ENCODE measurements around the gene DMRTB1. TPM values are rescaled to one million over a fixed set of nuclear protein-coding genes. Genes with fewer than 3 reads are reported as not detected.

DMRTB1 gene
- not detected in 2 replicates for total RNA-seq (2021)
- Bru-seq, nascent RNA: not detected
- not detected for BruChase-seq, experiment 1, labeled RNA remaining after a 2-hour chase
- BruChase-seq, experiment 2, labeled RNA remaining after a 6-hour chase: not detected
- long read RNA-seq: 0 reads

- DNase-seq (ENCODE audit: low spot score): no peak
- TF ChIP-seq CTCF (conservative IDR thresholded peaks at IDR 0.05; ENCODE audit: low read depth, low read length) (no peak), EZH2 (IDR thresholded peaks at IDR 0.05; ENCODE audit: borderline replicate concordance, low read depth, low read length, poor library complexity, severe bottlenecking) (no peak)
Observed at GRCh38 chr1:53459321-53460175, at the start of gene DMRTB1. Gene DMRTB1 (plus strand): TSS chr1:53459399. CDS start chr1:53459454, 55 bp downstream.

GRCh38 chr1:53409695-53410094 is 49.5 kb upstream of the DMRTB1 start:
- no peak overlapping the region for H3K4me3 ChIP-seq (ENCODE audit: low read depth, low read length, poor library complexity, severe bottlenecking)
- no peaks in the 10 kb centered on the region for H3K9me3 ChIP-seq (ENCODE audit: low read depth, low read length, poor library complexity, severe bottlenecking)
- ChIA-PET POLR2A (ENCODE audit: low non-redundant PET) (no interaction called here), CTCF (no interaction called here)
- no peak overlapping the region for H3K27ac ChIP-seq (ENCODE audit: low read depth, low read length, poor library complexity, severe bottlenecking)
- TF ChIP-seq CTCF (conservative IDR thresholded peaks at IDR 0.05; ENCODE audit: low read depth, low read length): no peak
- TF ChIP-seq EZH2 (IDR thresholded peaks at IDR 0.05; ENCODE audit: borderline replicate concordance, low read depth, low read length, poor library complexity, severe bottlenecking): no peak
- intact Hi-C loops (cut with micrococcal nuclease; ENCODE audit: unreplicated experiment): no loop called here
- BruUV-seq (replicated peaks): no TSS peak
- H3K27me3 ChIP-seq (replicated peaks; ENCODE audit: insufficient read depth, low read depth, low read length, poor library complexity): peaks cover 21% of the 10 kb centered on the region
- peaks cover 32% of the 10 kb centered on the region for H3K4me1 ChIP-seq (ENCODE audit: insufficient read depth, low read length, poor library complexity, severe bottlenecking)
- no peaks in the 10 kb centered on the region for H3K36me3 ChIP-seq (ENCODE audit: insufficient read depth, low read length, poor library complexity, severe bottlenecking)
- no peak for DNase-seq (ENCODE audit: low spot score)

More at GRCh38 chr1:53459321-53460175, at the start of gene DMRTB1:
- Histone ChIP-seq H3K9me3 (ENCODE audit: low read depth, low read length, poor library complexity, severe bottlenecking) (no peaks in the 10 kb centered on the region), H3K27ac (ENCODE audit: low read depth, low read length, poor library complexity, severe bottlenecking) (no peak within 1 kb of the TSS), H3K4me1 (ENCODE audit: insufficient read depth, low read length, poor library complexity, severe bottlenecking) (no peaks in the 10 kb centered on the region), H3K4me3 (ENCODE audit: low read depth, low read length, poor library complexity, severe bottlenecking) (no peak within 1 kb of the TSS), H3K27me3 (replicated peaks; ENCODE audit: insufficient read depth, low read depth, low read length, poor library complexity) (no peaks in the 10 kb centered on the region), H3K36me3 (ENCODE audit: insufficient read depth, low read length, poor library complexity, severe bottlenecking) (no peaks in the 10 kb centered on the region)
- no TSS peak for BruUV-seq (replicated peaks)
- CTCF ChIA-PET: no interaction called here
- intact Hi-C loops (cut with micrococcal nuclease; ENCODE audit: unreplicated experiment): no loop called here
- POLR2A ChIA-PET (ENCODE audit: low non-redundant PET): no interaction called here

- peak; percentile 76 for DNase-seq (ENCODE audit: low spot score)
- TF ChIP-seq CTCF (conservative IDR thresholded peaks at IDR 0.05; ENCODE audit: low read depth, low read length): no peak
- TF ChIP-seq EZH2 (IDR thresholded peaks at IDR 0.05; ENCODE audit: borderline replicate concordance, low read depth, low read length, poor library complexity, severe bottlenecking): no peak
- no TSS peak for BruUV-seq (replicated peaks)
- POLR2A ChIA-PET (ENCODE audit: low non-redundant PET): no interaction called here
- Histone ChIP-seq H3K9me3 (ENCODE audit: low read depth, low read length, poor library complexity, severe bottlenecking) (no peaks in the 10 kb centered on the region), H3K4me3 (ENCODE audit: low read depth, low read length, poor library complexity, severe bottlenecking) (no peak overlapping the region), H3K27ac (ENCODE audit: low read depth, low read length, poor library complexity, severe bottlenecking) (peak overlapping the region; percentile 50), H3K4me1 (ENCODE audit: insufficient read depth, low read length, poor library complexity, severe bottlenecking) (peaks cover 32% of the 10 kb centered on the region), H3K27me3 (replicated peaks; ENCODE audit: insufficient read depth, low read depth, low read length, poor library complexity) (peaks cover 17% of the 10 kb centered on the region), H3K36me3 (ENCODE audit: insufficient read depth, low read length, poor library complexity, severe bottlenecking) (no peaks in the 10 kb centered on the region)
- CTCF ChIA-PET: no interaction called here
- intact Hi-C loops (cut with micrococcal nuclease; ENCODE audit: unreplicated experiment): no loop called here
Observed at GRCh38 chr1:53410100-53410541, 49.1 kb upstream of the DMRTB1 start.
